Measurements from ENCODE around the gene TMEM229A.

DNA sequence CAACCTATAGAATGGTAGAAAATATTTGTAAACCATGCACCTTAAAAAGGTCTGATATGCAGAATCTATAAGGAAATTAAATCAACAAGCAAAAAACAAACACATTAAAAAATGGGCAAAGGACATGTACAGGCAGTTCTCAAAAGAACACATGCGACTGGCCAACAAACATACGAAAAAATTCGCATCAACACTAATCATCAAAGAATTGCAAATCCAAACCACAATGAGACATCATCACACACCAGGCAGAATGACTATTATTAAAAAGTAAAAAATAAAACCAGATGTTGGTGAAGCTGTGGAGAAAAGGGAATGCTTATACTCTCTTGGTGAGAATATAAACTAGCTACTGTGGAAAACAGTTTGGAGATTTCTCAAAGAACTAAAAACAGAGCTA lies 33.2 kb downstream of the TMEM229A start:
- no peak for TF ChIP-seq POLR2A (IDR thresholded peaks at IDR 0.05; ENCODE audit: low read length)
- TF ChIP-seq GATA1 (IDR thresholded peaks at IDR 0.05; ENCODE audit: low read depth, low read length) = no peak
